ENCODE measurements around the gene PHEX.

Gene PHEX

GRCh38 chrX:22040184-22040583, 8.1 kb downstream of the PHEX start:
- no peak for DNase-seq

- no peak for DNase-seq
These were observed 9.9 kb downstream of the PHEX start for GRCh38 chrX:22041907-22042530.

- no peak for DNase-seq
These were observed 11.7 kb downstream of the PHEX start for GRCh38 chrX:22043872-22044271.

GRCh38 chrX:22047468-22047867, 15.3 kb downstream of the PHEX start:
- DNase-seq = no peak

GRCh38 chrX:22053481-22053880, 21.4 kb downstream of the PHEX start:
- no peak for DNase-seq

GRCh38 chrX:22056235-22056634, 24.1 kb downstream of the PHEX start:
- DNase-seq = no peak

GRCh38 chrX:22057667-22058066, 25.5 kb downstream of the PHEX start:
- no peak for DNase-seq

- no peak for DNase-seq
These were observed 27.6 kb downstream of the PHEX start for GRCh38 chrX:22059775-22060174.

GRCh38 chrX:22060415-22061280, 28.5 kb downstream of the PHEX start:
- DNase-seq = no peak

- DNase-seq = no peak
These were observed 31.2 kb downstream of the PHEX start for GRCh38 chrX:22063284-22063683.

- no peak for DNase-seq
These were observed 37.5 kb downstream of the PHEX start for GRCh38 chrX:22069586-22069985.

- DNase-seq = no peak
These were observed 41.8 kb downstream of the PHEX start for GRCh38 chrX:22073928-22074327.

- DNase-seq = no peak
These were observed 46.0 kb downstream of the PHEX start for GRCh38 chrX:22078117-22078516.

GRCh38 chrX:22081475-22082092, 49.5 kb downstream of the PHEX start:
- DNase-seq = no peak

- no peak for DNase-seq
These were observed 53.9 kb downstream of the PHEX start for GRCh38 chrX:22086003-22086402.

- DNase-seq = no peak
These were observed 55.0 kb downstream of the PHEX start for GRCh38 chrX:22087011-22087557.

- no peak for DNase-seq
These were observed 56.2 kb downstream of the PHEX start for GRCh38 chrX:22088326-22088725.

GRCh38 chrX:22090181-22090580, 58.1 kb downstream of the PHEX start:
- DNase-seq = no peak

GRCh38 chrX:22093550-22093949, 61.4 kb downstream of the PHEX start:
- no peak for DNase-seq

- no peak for DNase-seq
These were observed 63.2 kb downstream of the PHEX start for GRCh38 chrX:22095286-22095685.

- DNase-seq = no peak
These were observed 63.7 kb downstream of the PHEX start for GRCh38 chrX:22095856-22096255.

GRCh38 chrX:22097012-22097694, 65.0 kb downstream of the PHEX start:
- DNase-seq = no peak

- DNase-seq = no peak
These were observed 73.1 kb downstream of the PHEX start for GRCh38 chrX:22105231-22105630.
